ENCODE data around the gene MTA1.

Gene MTA1

GRCh38 chr14:105488781-105489541, 69.3 kb downstream of the MTA1 start:
- peaks cover 40% of the 10 kb centered on the region for H3K27me3 ChIP-seq (ENCODE audit: control insufficient read depth, low read length)
- H4K20me1 ChIP-seq (ENCODE audit: control insufficient read depth, insufficient read depth, low read depth, low read length): peaks cover 8% of the 10 kb centered on the region; the same call in 1 of the 2 replicates
- H3K4me2 ChIP-seq (ENCODE audit: low read length): peak overlapping the region; percentile 75
- H3F3A ChIP-seq (ENCODE audit: control insufficient read depth, insufficient read depth): no peaks in the 10 kb centered on the region
- H3K4me3 ChIP-seq (ENCODE audit: low read length): peak overlapping the region; percentile 89
- TF ChIP-seq EZH2phosphoT487 (IDR thresholded peaks at IDR 0.05; ENCODE audit: borderline replicate concordance, low read length) (no peak), CTCF (IDR thresholded peaks at IDR 0.05; ENCODE audit: low read depth, low read length, poor library complexity, severe bottlenecking) (no peak)
- peaks cover 9% of the 10 kb centered on the region for H3K79me2 ChIP-seq (ENCODE audit: control insufficient read depth, low read length)
- peak overlapping the region; percentile 65; the same call in 1 of the 2 replicates for H3K27ac ChIP-seq (ENCODE audit: low read depth, low read length)
- no peaks in the 10 kb centered on the region for H3K9me3 ChIP-seq (ENCODE audit: control insufficient read depth, insufficient read depth, low read length)
- peaks cover 9% of the 10 kb centered on the region for H3K36me3 ChIP-seq (ENCODE audit: control insufficient read depth, low read length)
- peaks cover 46% of the 10 kb centered on the region for H3K4me1 ChIP-seq (ENCODE audit: control insufficient read depth, low read length)
- H3K9me2 ChIP-seq (replicated peaks; ENCODE audit: control insufficient read depth, low read length): no peaks in the 10 kb centered on the region

GRCh38 chr14:105489542-105490266, 70.1 kb downstream of the MTA1 start:
- H3K9me2 ChIP-seq (replicated peaks; ENCODE audit: control insufficient read depth, low read length): no peaks in the 10 kb centered on the region
- peak overlapping the region; percentile 75 for H3K4me2 ChIP-seq (ENCODE audit: low read length)
- H3K36me3 ChIP-seq (ENCODE audit: control insufficient read depth, low read length): peaks cover 9% of the 10 kb centered on the region
- H4K20me1 ChIP-seq (ENCODE audit: control insufficient read depth, insufficient read depth, low read depth, low read length): peaks cover 8% of the 10 kb centered on the region; the same call in 1 of the 2 replicates
- H3K79me2 ChIP-seq (ENCODE audit: control insufficient read depth, low read length): peaks cover 9% of the 10 kb centered on the region
- TF ChIP-seq CTCF (IDR thresholded peaks at IDR 0.05; ENCODE audit: low read depth, low read length, poor library complexity, severe bottlenecking) (peak; percentile 74), EZH2phosphoT487 (IDR thresholded peaks at IDR 0.05; ENCODE audit: borderline replicate concordance, low read length) (no peak)
- peaks cover 46% of the 10 kb centered on the region for H3K4me1 ChIP-seq (ENCODE audit: control insufficient read depth, low read length)
- H3K27me3 ChIP-seq (ENCODE audit: control insufficient read depth, low read length): peaks cover 33% of the 10 kb centered on the region
- H3K27ac ChIP-seq (ENCODE audit: low read depth, low read length): peak overlapping the region; percentile 65
- H3F3A ChIP-seq (ENCODE audit: control insufficient read depth, insufficient read depth): no peaks in the 10 kb centered on the region
- H3K9me3 ChIP-seq (ENCODE audit: control insufficient read depth, insufficient read depth, low read length): no peaks in the 10 kb centered on the region
- peak overlapping the region; percentile 89 for H3K4me3 ChIP-seq (ENCODE audit: low read length)

GRCh38 chr14:105490267-105490571, 70.6 kb downstream of the MTA1 start:
- peaks cover 46% of the 10 kb centered on the region for H3K4me1 ChIP-seq (ENCODE audit: control insufficient read depth, low read length)
- peak overlapping the region; percentile 89 for H3K4me3 ChIP-seq (ENCODE audit: low read length)
- peaks cover 8% of the 10 kb centered on the region; the same call in 1 of the 2 replicates for H4K20me1 ChIP-seq (ENCODE audit: control insufficient read depth, insufficient read depth, low read depth, low read length)
- no peak for TF ChIP-seq CTCF (IDR thresholded peaks at IDR 0.05; ENCODE audit: low read depth, low read length, poor library complexity, severe bottlenecking)
- no peak for TF ChIP-seq EZH2phosphoT487 (IDR thresholded peaks at IDR 0.05; ENCODE audit: borderline replicate concordance, low read length)
- peak overlapping the region; percentile 65 for H3K27ac ChIP-seq (ENCODE audit: low read depth, low read length)
- peaks cover 28% of the 10 kb centered on the region for H3K27me3 ChIP-seq (ENCODE audit: control insufficient read depth, low read length)
- H3K9me3 ChIP-seq (ENCODE audit: control insufficient read depth, insufficient read depth, low read length): no peaks in the 10 kb centered on the region
- H3K9me2 ChIP-seq (replicated peaks; ENCODE audit: control insufficient read depth, low read length): no peaks in the 10 kb centered on the region
- no peaks in the 10 kb centered on the region for H3F3A ChIP-seq (ENCODE audit: control insufficient read depth, insufficient read depth)
- H3K79me2 ChIP-seq (ENCODE audit: control insufficient read depth, low read length): peaks cover 9% of the 10 kb centered on the region
- H3K36me3 ChIP-seq (ENCODE audit: control insufficient read depth, low read length): peaks cover 9% of the 10 kb centered on the region
- H3K4me2 ChIP-seq (ENCODE audit: low read length): peak overlapping the region; percentile 75
